GM21786 (cell line): ENCODE measurements around the gene AASDHPPT.

Experiments
- ATAC-seq: cut with Tn5 transposase; IDR thresholded peaks from one replicate; pipeline ENCODE4 v1.9.1; 2021; ENCODE audit not compliant: unreplicated experiment

AASDHPPT gene

GRCh38 chr11:106082096-106082495 is 4.6 kb downstream of the AASDHPPT start:
- no peak for ATAC-seq

- no peak for ATAC-seq
Observed at GRCh38 chr11:106086135-106086534, 8.7 kb downstream of the AASDHPPT start.

GRCh38 chr11:106086850-106087249 is 9.4 kb downstream of the AASDHPPT start:
- no peak for ATAC-seq

- peak; percentile 18 for ATAC-seq
Observed at GRCh38 chr11:106087815-106088435, 10.5 kb downstream of the AASDHPPT start.

- ATAC-seq: no peak
Observed at GRCh38 chr11:106088896-106089295, 11.4 kb downstream of the AASDHPPT start.

- ATAC-seq: peak; percentile 97
Observed at GRCh38 chr11:106091480-106092123, 14.1 kb downstream of the AASDHPPT start.

GRCh38 chr11:106092446-106092845 is 15.0 kb downstream of the AASDHPPT start:
- peak; percentile 29 for ATAC-seq

- no peak for ATAC-seq
Observed at GRCh38 chr11:106098893-106099553, 21.6 kb downstream of the AASDHPPT start.

GRCh38 chr11:106101370-106101769 is 23.9 kb downstream of the AASDHPPT start:
- no peak for ATAC-seq

GRCh38 chr11:106101819-106102218 is 24.4 kb downstream of the AASDHPPT start:
- ATAC-seq: no peak

GRCh38 chr11:106105986-106106385 is 28.5 kb downstream of the AASDHPPT start:
- ATAC-seq: no peak

GRCh38 chr11:106121570-106122320 is 44.3 kb downstream of the AASDHPPT start:
- no peak for ATAC-seq

GRCh38 chr11:106127604-106128003 is 50.1 kb downstream of the AASDHPPT start:
- no peak for ATAC-seq

- no peak for ATAC-seq
Observed at GRCh38 chr11:106128740-106129139, 51.3 kb downstream of the AASDHPPT start.

GRCh38 chr11:106131998-106132397 is 54.5 kb downstream of the AASDHPPT start:
- ATAC-seq: no peak

- no peak for ATAC-seq
Observed at GRCh38 chr11:106132582-106133354, 55.3 kb downstream of the AASDHPPT start.

- ATAC-seq: no peak
Observed at GRCh38 chr11:106133529-106133928, 56.1 kb downstream of the AASDHPPT start.

- no peak for ATAC-seq
Observed at GRCh38 chr11:106137061-106137460, 59.6 kb downstream of the AASDHPPT start.

- ATAC-seq: no peak
Observed at GRCh38 chr11:106137758-106138157, 60.3 kb downstream of the AASDHPPT start.
